Activated CD4-positive, CD25-positive, alpha-beta regulatory T cell treated with anti-CD3 and anti-CD28 coated beads, Interleukin-2, amount 50 U/mL, for 24 hours (primary cell): Measurements from ENCODE around the gene PDGFRA.
"Not testable (repeated sequence)": the region's sequence is repeated elsewhere in the genome, so short reads cannot be mapped to it uniquely, and the experiment has no call there.

Source experiments
- ATAC-seq, 2 donors: fragments of 150-1000 bp; cut with Tn5 transposase; one replicate each; pipeline ENCODE4 v1.10.0; 2021; ENCODE audit warnings: mild to moderate bottlenecking in 1 of 2, moderate library complexity in 1 of 2

The PDGFRA gene

GRCh38 chr4:54320826-54321685, 92.0 kb downstream of the PDGFRA start:
- no peak for ATAC-seq

- ATAC-seq = peak in 1 of 2 donors; percentile 44
Observed at GRCh38 chr4:54322818-54323417, 93.8 kb downstream of the PDGFRA start.

- no peak for ATAC-seq
Observed at GRCh38 chr4:54330896-54331295, 101.8 kb downstream of the PDGFRA start.

- ATAC-seq = no peak
Observed at GRCh38 chr4:54332542-54332941, 103.4 kb downstream of the PDGFRA start.

- ATAC-seq = no peak
Observed at GRCh38 chr4:54333657-54334056, 104.6 kb downstream of the PDGFRA start.

GRCh38 chr4:54334769-54335168, 105.7 kb downstream of the PDGFRA start:
- ATAC-seq = not testable (repeated sequence)

GRCh38 chr4:54337009-54337408, 107.9 kb downstream of the PDGFRA start:
- no peak for ATAC-seq

GRCh38 chr4:54342067-54342466, 113.0 kb downstream of the PDGFRA start:
- ATAC-seq = not testable (repeated sequence)
